Hepatocyte (in vitro differentiated cells): ENCODE measurements around the gene ZIM2.

Source experiments
- EZH2 ChIP-seq: fragments of 200-600 bp; sonication (generic); IDR thresholded peaks from 2 replicates; pipeline ENCODE4 v1.6.1; 2016; ENCODE audit warnings: antibody characterized with exemption, mild to moderate bottlenecking, borderline replicate concordance
- TF ChIP-seq, protein P1 (sequence below): fragments of 200-600 bp; sonication (generic); IDR thresholded peaks from 2 replicates; pipeline ENCODE4 v1.5.1; 2016; ENCODE audit warnings: antibody characterized with exemption, mild to moderate bottlenecking; ENCODE audit not compliant: poor library complexity

DNA sequence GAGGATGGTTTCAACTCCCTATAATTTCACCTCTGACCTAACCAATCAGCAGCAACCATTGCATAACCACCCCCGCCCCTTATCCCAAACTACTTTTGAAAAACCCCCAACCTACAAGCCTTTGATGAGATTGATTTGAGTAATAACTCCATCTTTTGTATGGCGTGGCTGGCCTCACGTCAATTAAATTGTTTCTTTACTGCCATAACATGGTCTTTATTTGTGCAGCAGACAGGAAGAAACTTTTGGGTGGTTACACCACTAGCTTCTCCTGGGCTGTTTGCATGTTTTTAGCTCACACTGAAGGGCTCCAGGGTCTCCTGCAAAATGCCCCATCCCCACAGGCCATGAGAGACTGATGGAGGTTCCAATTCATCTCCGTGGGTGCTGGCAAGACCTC is 34.0 kb upstream of the ZIM2 start:
- TF ChIP-seq, protein P1, sequence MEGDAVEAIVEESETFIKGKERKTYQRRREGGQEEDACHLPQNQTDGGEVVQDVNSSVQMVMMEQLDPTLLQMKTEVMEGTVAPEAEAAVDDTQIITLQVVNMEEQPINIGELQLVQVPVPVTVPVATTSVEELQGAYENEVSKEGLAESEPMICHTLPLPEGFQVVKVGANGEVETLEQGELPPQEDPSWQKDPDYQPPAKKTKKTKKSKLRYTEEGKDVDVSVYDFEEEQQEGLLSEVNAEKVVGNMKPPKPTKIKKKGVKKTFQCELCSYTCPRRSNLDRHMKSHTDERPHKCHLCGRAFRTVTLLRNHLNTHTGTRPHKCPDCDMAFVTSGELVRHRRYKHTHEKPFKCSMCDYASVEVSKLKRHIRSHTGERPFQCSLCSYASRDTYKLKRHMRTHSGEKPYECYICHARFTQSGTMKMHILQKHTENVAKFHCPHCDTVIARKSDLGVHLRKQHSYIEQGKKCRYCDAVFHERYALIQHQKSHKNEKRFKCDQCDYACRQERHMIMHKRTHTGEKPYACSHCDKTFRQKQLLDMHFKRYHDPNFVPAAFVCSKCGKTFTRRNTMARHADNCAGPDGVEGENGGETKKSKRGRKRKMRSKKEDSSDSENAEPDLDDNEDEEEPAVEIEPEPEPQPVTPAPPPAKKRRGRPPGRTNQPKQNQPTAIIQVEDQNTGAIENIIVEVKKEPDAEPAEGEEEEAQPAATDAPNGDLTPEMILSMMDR, result no peak
- TF ChIP-seq EZH2, result no peak
